Measurements from ENCODE around the gene BUD13.

BUD13 gene

DNA sequence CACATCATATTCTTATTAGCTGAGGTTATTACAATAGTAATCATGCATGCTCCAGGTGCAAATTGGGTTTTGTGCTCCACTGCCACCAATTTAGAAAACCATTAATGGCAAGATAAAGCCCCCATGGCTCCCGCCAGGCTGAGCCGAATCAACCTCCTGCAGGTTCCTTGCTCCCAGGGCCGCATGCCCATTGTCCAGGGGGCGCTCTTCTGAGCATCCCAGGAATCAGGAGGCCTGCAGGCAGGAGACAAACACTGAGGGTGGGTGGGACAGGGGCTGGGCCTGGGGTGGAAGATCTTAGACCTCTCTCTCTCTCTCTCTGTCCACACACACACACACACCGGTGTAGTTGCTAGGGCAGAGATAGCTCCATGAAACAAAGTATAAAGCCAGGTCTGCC, 57.4 kb downstream of the BUD13 start:
- DNase-seq (ENCODE audit: low read depth in 2 of 2) = no peak

DNA sequence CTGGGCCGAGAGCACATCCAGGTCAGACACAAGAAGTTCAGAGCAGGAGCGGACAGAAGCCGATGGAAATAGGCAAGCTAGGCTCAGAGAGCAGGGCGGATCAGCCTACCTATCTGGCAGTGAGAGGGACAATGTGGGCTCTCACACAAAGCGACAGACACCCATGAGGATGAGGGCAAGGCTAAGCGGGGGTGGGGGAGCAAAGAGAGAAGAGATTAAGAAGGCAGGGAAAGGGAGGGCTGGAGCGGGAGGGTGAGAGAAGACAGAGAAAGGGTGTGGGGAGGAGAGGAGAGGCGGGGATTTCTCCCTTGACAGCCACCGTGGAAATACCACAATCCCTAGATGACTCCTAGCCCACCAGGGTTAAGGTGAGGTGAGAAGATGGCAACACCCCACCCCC, 57.9 kb downstream of the BUD13 start:
- no peak for DNase-seq (ENCODE audit: low read depth in 2 of 2)

DNA sequence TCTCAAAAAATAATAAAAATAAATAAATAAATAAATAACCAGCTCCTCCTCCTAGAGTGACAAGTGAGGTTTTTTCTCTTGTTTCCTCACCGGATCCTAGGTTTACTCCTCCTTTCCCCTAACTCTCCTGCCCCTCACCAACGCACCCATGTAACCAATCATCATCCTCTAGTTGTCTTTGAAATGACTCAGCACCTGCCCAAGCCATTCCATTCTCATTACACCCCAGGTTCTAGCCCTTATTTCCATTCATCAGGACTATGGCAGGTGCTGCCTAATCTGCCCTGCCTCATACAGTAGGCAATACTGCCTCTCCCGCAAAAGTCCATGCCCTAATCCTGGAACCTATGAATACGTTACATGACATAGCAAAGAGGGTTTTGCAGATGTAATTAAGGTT, 60.4 kb downstream of the BUD13 start:
- no peak for DNase-seq (ENCODE audit: low read depth in 2 of 2)

DNA sequence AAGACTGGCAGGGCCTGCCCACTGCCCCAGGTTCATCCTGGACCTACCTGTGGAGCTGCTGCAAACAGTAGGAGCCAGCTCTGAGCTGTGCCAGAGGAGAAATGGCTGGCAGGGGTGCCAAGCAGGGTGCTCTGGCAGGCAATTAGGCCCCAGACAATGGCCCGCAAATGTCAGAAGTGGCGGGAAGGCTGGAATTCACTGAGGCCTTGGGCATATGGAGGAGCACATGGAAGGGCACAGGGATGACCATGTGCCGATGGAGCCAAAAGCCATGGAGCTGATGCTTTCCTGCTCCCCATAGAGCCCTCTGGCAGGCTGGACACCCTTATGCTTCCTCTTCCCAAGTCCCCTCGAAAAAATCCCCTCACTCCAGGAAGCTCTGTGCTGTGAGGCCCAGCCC, 62.0 kb downstream of the BUD13 start:
- no peak for DNase-seq (ENCODE audit: low read depth in 2 of 2)

DNA sequence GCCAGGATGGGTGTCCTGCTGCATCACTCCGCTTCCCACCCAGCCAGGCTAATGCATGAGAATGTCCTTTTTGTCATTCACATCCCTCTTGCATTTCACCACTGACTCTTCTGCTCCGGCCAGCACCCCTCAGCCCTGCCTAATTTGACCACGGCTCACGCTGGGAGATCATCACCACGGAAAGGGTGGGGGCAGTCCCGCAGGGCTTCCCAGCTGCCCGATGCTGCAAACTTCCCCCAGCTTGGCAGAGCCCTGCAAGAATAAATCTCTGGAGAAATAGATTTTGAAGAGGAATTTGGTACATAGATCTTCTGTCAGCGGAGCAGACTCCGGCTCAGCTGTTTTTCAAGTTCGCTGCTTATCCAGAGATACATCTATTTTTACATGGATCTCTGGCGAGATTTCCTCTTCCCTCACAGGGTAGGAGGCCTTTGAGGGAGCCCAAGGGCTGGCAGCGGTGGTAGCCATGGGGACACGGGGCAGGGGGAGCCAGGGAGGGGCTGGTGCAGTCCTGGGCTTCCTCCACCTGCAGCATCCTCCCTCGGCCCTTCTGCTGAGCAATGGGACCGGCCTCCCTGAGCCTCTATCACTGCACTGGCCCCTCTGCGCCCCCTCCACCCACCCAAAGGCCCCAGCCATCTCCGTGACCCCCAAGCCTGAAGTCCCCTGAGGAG, 62.6 kb downstream of the BUD13 start:
- DNase-seq (ENCODE audit: low read depth in 2 of 2) = no peak

DNA sequence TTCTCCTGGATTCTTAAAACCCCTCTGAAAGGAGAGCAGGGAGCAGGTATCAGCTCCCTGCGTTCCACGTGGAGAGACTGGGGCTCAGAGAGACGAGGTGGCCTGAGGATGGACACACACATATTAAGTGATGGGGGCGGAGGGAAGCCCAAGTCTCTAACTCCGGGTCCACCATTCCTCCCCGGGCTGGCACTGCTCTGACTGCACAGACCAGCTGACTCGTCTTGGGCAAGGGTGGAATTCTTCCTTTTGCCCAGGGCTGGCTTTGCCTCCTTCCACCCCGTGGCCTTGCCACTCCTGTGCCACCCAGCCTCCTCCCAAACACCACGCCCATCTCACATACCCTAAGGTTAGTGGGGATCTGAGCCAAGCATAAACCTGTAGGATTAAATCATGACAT, 65.0 kb downstream of the BUD13 start:
- no peak for DNase-seq (ENCODE audit: low read depth in 2 of 2)

DNA sequence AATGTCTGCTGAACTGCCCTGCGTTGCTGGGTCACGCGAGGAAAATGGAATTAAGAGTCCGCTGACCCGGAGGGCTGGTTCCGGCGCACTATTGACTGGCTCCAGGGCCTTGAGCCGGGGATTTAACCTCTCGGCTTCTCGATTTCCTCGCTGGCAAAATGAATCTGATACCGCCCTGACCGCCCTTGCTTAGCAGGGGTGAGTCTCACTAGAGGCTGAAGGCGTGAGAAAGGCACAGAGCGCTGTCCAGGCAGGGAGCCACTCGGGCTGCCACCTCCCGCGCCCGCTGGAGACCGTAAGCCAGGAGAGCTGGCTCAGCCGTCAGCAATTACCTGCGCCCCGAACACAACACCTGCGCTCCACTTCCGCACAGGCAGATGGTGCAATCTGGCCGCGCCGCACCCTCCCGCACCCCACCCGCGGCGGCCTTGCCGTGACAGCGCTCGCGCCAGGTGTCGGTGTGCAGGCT, 65.6 kb downstream of the BUD13 start:
- no peak for DNase-seq (ENCODE audit: low read depth in 2 of 2)

DNA sequence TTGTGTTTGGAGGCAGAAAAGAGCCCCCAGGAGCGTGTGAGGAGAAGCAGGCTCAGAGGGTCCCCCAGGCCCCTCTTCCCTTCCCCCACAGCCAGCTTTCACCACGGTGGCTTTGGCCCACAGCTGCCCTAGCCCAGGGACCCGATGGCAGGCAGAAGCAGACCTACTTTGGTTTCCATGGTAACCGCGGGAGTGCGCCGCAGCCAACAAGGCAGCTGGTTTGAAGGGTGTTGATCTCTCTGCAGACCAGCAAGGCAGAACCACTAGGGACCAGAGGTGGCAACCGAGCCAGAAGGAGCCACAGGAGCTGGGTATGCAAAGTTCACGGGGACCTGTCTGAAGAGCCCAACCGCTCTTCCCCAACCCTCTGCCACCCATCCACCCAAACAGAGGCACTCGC, 69.4 kb downstream of the BUD13 start:
- no peak for DNase-seq (ENCODE audit: low read depth in 2 of 2)

DNA sequence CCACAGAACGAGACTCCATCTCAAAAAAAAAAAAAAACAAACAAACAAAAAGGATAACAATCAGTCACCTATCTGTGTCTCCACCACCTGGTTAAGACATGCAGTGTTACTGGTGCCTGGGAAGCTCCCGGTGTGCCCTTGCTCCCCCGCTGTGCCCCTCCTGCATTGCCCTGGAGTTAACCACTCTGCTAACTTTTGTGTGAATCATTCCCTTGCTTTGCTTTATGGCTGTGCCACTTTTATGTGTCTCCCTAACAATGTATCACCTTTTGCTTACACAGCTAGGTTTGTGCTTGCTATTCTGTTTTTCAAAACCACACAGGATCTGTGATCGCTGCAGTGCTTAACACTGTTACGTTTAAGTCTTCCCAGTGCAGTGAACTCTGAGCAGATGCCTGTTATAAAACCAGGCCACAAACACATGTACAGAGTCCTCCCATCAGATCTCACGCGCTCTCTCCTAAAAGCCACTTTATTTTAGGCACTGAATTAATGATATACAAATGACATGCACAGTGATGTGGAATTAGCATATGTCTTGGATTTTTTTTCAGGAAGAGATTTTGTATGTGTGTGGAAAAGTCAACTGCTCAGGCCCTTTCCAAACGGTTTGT, 69.9 kb downstream of the BUD13 start:
- no peak for DNase-seq (ENCODE audit: low read depth in 2 of 2)

DNA sequence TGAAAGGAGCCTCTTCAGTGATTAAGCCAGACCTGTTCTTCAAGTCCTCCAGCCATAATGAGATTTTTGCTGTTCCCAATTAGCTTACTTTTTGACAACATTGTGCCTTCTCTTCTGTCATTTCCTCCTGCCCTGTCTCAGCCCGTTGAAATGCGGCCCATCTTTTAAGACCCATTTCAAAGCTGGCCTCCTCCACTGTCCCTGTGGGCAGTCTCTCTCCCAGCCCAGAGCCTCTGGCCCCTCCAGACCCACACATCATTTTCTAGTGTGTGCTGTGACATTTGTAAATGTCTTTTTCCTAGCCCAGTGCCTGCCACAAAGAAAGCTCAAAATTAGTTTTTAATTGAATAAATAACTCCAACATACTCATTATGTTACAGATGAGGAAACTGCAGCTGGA, 70.9 kb downstream of the BUD13 start:
- DNase-seq (ENCODE audit: low read depth in 2 of 2) = no peak

DNA sequence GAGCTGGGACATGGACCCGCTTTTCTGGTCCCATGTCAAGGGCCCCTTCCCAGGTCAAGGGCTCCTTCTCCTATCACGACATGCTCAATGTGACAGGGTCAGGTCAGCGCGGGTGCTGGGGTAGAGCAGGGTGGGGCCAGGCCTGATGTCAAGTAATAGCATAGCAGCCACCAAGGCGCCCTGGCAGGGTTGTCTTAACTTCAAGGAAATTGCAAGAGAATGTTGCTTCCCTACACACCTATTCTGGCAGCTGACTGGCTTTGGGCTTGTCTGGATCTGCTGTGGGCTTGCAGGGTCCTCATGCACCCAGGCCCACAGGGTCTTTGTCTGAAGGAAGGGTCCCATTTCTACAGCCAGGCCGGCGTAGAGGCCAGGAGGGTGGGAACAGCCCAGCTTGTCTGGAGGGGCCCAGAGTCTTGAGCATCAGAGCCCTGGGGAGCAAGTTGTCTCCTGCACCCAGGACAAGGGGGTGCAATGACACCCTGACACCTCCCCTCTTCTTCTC, 71.4 kb downstream of the BUD13 start:
- no peak for DNase-seq (ENCODE audit: low read depth in 2 of 2)

DNA sequence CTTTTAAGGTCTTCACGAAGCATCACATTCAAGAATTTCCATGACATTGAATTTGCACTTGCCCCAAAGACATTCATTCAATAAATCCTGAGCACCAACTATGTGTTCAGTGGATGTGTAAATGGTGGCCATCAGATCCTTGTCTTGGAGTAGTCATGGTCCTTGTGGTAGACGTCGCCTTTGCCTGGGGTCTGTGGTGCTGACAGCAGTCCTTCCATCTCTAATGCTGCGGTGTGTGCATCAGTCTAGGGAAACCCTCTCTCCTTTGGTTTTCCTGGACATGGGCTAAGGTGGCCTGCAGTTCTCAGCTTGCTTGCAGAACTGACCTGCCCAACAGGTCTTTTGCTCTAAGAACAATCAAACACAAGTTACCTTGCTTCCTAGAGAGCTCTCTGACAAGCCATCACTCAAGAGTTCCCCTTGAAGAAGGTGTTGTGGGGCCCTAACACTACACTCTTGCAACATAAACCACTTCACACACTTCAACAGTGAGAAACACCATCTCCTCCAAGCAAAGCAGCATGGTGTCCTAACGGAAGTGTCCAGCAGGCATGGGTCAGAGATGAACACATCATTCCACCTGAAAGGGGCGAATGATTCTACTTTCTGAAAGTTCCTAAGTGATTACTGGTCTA, 72.1 kb downstream of the BUD13 start:
- DNase-seq (ENCODE audit: low read depth in 2 of 2) = no peak

Data from stimulated activated CD8-positive, alpha-beta memory T cell treated with anti-CD3 and anti-CD28 coated beads, Interleukin-15, amount 100 ng/mL, for 48 hours (primary cell).